Mesenchymal stem cell (in vitro differentiated cells and primary cell): ENCODE results near the gene RAB11FIP4.

Experiments
- DNase-seq: peaks from one replicate; pipeline ENCODE4 v3.0.0-alpha.2; 2013
- H2AFZ ChIP-seq: one replicate; pipeline ENCODE4 v1.6.1; 2013; ENCODE audit warnings: low read depth, mild to moderate bottlenecking, control low read depth, inconsistent platforms, low read length, moderate library complexity
- H2AK5ac ChIP-seq: 2 replicates; pipeline ENCODE4 v1.6.1; 2013; ENCODE audit warnings: low read length, moderate library complexity, mild to moderate bottlenecking, inconsistent platforms; ENCODE audit not compliant: severe bottlenecking
- H2BK120ac ChIP-seq: one replicate; pipeline ENCODE4 v1.6.1; 2013; ENCODE audit warnings: low read depth, mild to moderate bottlenecking, inconsistent platforms, low read length, moderate library complexity
- H2BK12ac ChIP-seq, 2 experiments: one replicate each; pipeline ENCODE4 v1.6.1; 2013; ENCODE audit warnings: inconsistent platforms in 2 of 2, low read length in 2 of 2, mild to moderate bottlenecking in 2 of 2, moderate library complexity in 2 of 2, control low read depth in 1 of 2
- H2BK15ac ChIP-seq: one replicate; pipeline ENCODE4 v1.6.1; 2013; ENCODE audit warnings: mild to moderate bottlenecking, low read depth, inconsistent platforms; ENCODE audit not compliant: poor library complexity, severe bottlenecking
- H2BK5ac ChIP-seq: 2 replicates; pipeline ENCODE4 v1.6.1; 2013; ENCODE audit warnings: low read depth, mild to moderate bottlenecking, low read length, control low read depth, inconsistent platforms; ENCODE audit not compliant: poor library complexity, severe bottlenecking
- H3K14ac ChIP-seq, 2 experiments: one replicate each; pipeline ENCODE4 v1.6.1; 2013; ENCODE audit warnings: inconsistent platforms in 2 of 2, low read length in 2 of 2, control low read depth in 1 of 2, mild to moderate bottlenecking in 1 of 2, moderate library complexity in 1 of 2
- H3K18ac ChIP-seq, 2 experiments: one replicate each; pipeline ENCODE4 v1.6.1; 2013; ENCODE audit warnings: inconsistent platforms in 2 of 2, low read length in 2 of 2, control low read depth in 1 of 2, low read depth in 1 of 2, mild to moderate bottlenecking in 1 of 2
- H3K23ac ChIP-seq, 2 experiments: one replicate each; pipeline ENCODE4 v1.6.1; 2013; ENCODE audit warnings: inconsistent platforms in 2 of 2, low read length in 2 of 2, mild to moderate bottlenecking in 2 of 2, moderate library complexity in 2 of 2, control low read depth in 1 of 2
- H3K27ac ChIP-seq: 2 replicates; pipeline ENCODE4 v1.5.1; 2013; ENCODE audit warnings: mild to moderate bottlenecking, moderate library complexity, low read length, control low read depth, inconsistent platforms; ENCODE audit not compliant: poor library complexity, severe bottlenecking
- H3K27me3 ChIP-seq, 2 experiments: 2 replicates each; pipeline versions ENCODE4 v1.6.1 to v1.7.0; 2013; ENCODE audit warnings: low read length in 2 of 2, mild to moderate bottlenecking in 2 of 2, moderate library complexity in 2 of 2, control low read depth in 1 of 2, inconsistent platforms in 1 of 2; ENCODE audit not compliant: control insufficient read depth in 1 of 2, insufficient read depth in 1 of 2
- H3K36me3 ChIP-seq, 2 experiments: 2 replicates each; pipeline versions ENCODE4 v1.6.1 to v1.7.0; 2013; ENCODE audit warnings: low read length in 2 of 2, control low read depth in 1 of 2, inconsistent platforms in 1 of 2, low read depth in 1 of 2, mild to moderate bottlenecking in 1 of 2; ENCODE audit not compliant: insufficient read depth in 2 of 2, control insufficient read depth in 1 of 2
- H3K4ac ChIP-seq, 2 experiments: one replicate each; pipeline ENCODE4 v1.6.1; 2013; ENCODE audit warnings: inconsistent platforms in 2 of 2, low read length in 2 of 2, mild to moderate bottlenecking in 2 of 2, moderate library complexity in 2 of 2, control low read depth in 1 of 2, low read depth in 1 of 2
- H3K4me1 ChIP-seq: 2 replicates; pipeline ENCODE4 v1.6.1; 2013; ENCODE audit warnings: low read depth, low read length, control low read depth; ENCODE audit not compliant: control insufficient read depth, insufficient read depth
- H3K4me2 ChIP-seq: 2 replicates; pipeline ENCODE4 v1.6.1; 2013; ENCODE audit warnings: low read length, mild to moderate bottlenecking, inconsistent platforms; ENCODE audit not compliant: poor library complexity, severe bottlenecking
- H3K4me3 ChIP-seq, 2 experiments: 2 replicates each; pipeline versions ENCODE4 v1.5.1 to v1.7.0; 2013; ENCODE audit warnings: low read length in 2 of 2, mild to moderate bottlenecking in 2 of 2, control low read depth in 1 of 2, low read depth in 1 of 2; ENCODE audit not compliant: insufficient read depth in 1 of 2
- H3K79me1 ChIP-seq: replicated peaks from 2 replicates; pipeline ENCODE4 v1.6.1; 2013; ENCODE audit warnings: mild to moderate bottlenecking, control low read depth, low read length, inconsistent platforms; ENCODE audit not compliant: poor library complexity, severe bottlenecking
- H3K9ac ChIP-seq: 2 replicates; pipeline ENCODE4 v1.7.0; 2013; ENCODE audit warnings: mild to moderate bottlenecking, low read length, moderate library complexity
- H3K9me3 ChIP-seq: 2 replicates; pipeline ENCODE4 v1.7.0; 2013; ENCODE audit warnings: mild to moderate bottlenecking, low read length; ENCODE audit not compliant: control insufficient read depth
- H4K8ac ChIP-seq: one replicate; pipeline ENCODE4 v1.6.1; 2013; ENCODE audit warnings: inconsistent platforms, mild to moderate bottlenecking, low read length, moderate library complexity
- H4K91ac ChIP-seq: one replicate; pipeline ENCODE4 v1.6.1; 2013; ENCODE audit warnings: mild to moderate bottlenecking, low read length, inconsistent platforms
- WGBS: methylation state at CpG from one replicate; pipeline ENCODE4 v1.1.7; 2013; ENCODE audit warnings: mixed read lengths; 5-methylcytosine and 5-hydroxymethylcytosine counted together

The RAB11FIP4 gene

GRCh38 chr17:31550389-31551056 is 159.0 kb downstream of the RAB11FIP4 start:
- no peak overlapping the region for H2BK120ac ChIP-seq
- no peak overlapping the region for H2BK5ac ChIP-seq
- WGBS: 17% methylated on average over 17 of the region's 17 CpGs
- H3K9me3 ChIP-seq: no peaks in the 10 kb centered on the region
- H2BK15ac ChIP-seq: no peak overlapping the region
- H2AK5ac ChIP-seq: no peak overlapping the region
- H3K23ac ChIP-seq: no peak overlapping the region
- no peaks in the 10 kb centered on the region for H3K27me3 ChIP-seq
- H3K27ac ChIP-seq: no peak overlapping the region
- peak overlapping the region; percentile 19 for H4K8ac ChIP-seq
- H3K79me1 ChIP-seq: no peaks in the 10 kb centered on the region
- H3K4me1 ChIP-seq: peaks cover 6% of the 10 kb centered on the region
- no peak overlapping the region for H2AFZ ChIP-seq
- H3K9ac ChIP-seq: peak overlapping the region; percentile 93
- H3K4me2 ChIP-seq: peak overlapping the region; percentile 61
- H3K14ac ChIP-seq: no peak overlapping the region
- no peaks in the 10 kb centered on the region for H3K36me3 ChIP-seq
- no peak overlapping the region for H4K91ac ChIP-seq
- H3K4me3 ChIP-seq: peak overlapping the region; percentile 49 to 82
- H3K4ac ChIP-seq: no peak overlapping the region
- H3K18ac ChIP-seq: no peak overlapping the region
- peak; percentile 56 for DNase-seq
- peak overlapping the region in 1 of 2 experiments; percentile 47 for H2BK12ac ChIP-seq

- Histone ChIP-seq H2BK15ac (no peak overlapping the region), H2AK5ac (no peak overlapping the region), H4K8ac (no peak overlapping the region), H3K4ac (no peak overlapping the region), H3K4me1 (peaks cover 6% of the 10 kb centered on the region), H3K9ac (no peak overlapping the region), H3K23ac (no peak overlapping the region), H3K79me1 (no peaks in the 10 kb centered on the region), H3K9me3 (no peaks in the 10 kb centered on the region), H2AFZ (no peak overlapping the region), H4K91ac (no peak overlapping the region), H3K4me3 (no peak overlapping the region), H3K36me3 (no peaks in the 10 kb centered on the region), H3K27ac (no peak overlapping the region), H2BK5ac (no peak overlapping the region), H3K4me2 (no peak overlapping the region), H3K18ac (no peak overlapping the region), H3K14ac (no peak overlapping the region), H2BK12ac (no peak overlapping the region), H3K27me3 (no peaks in the 10 kb centered on the region), H2BK120ac (no peak overlapping the region)
- DNase-seq: no peak
- 89% methylated on average over 2 of the region's 3 CpGs for WGBS
These were observed 161.1 kb downstream of the RAB11FIP4 start for GRCh38 chr17:31552568-31552967.

- H3K4me2 ChIP-seq: no peak overlapping the region
- H3K36me3 ChIP-seq: no peaks in the 10 kb centered on the region
- no peak overlapping the region for H4K91ac ChIP-seq
- DNase-seq: no peak
- no peak overlapping the region for H3K18ac ChIP-seq
- H2BK5ac ChIP-seq: no peak overlapping the region
- peak overlapping the region; percentile 63 for H2AK5ac ChIP-seq
- no peak overlapping the region for H2AFZ ChIP-seq
- no peak overlapping the region for H3K27ac ChIP-seq
- H3K4ac ChIP-seq: no peak overlapping the region
- H2BK15ac ChIP-seq: no peak overlapping the region
- 93% methylated on average over 5 of the region's 5 CpGs for WGBS
- H2BK120ac ChIP-seq: no peak overlapping the region
- no peak overlapping the region for H3K23ac ChIP-seq
- H3K79me1 ChIP-seq: no peaks in the 10 kb centered on the region
- peak overlapping the region in 1 of 2 experiments; percentile 15 for H2BK12ac ChIP-seq
- H3K9ac ChIP-seq: no peak overlapping the region
- no peaks in the 10 kb centered on the region for H3K27me3 ChIP-seq
- H3K14ac ChIP-seq: no peak overlapping the region
- peaks cover 9% of the 10 kb centered on the region for H3K4me1 ChIP-seq
- no peaks in the 10 kb centered on the region for H3K9me3 ChIP-seq
- no peak overlapping the region for H3K4me3 ChIP-seq
- H4K8ac ChIP-seq: no peak overlapping the region
These were observed 162.0 kb downstream of the RAB11FIP4 start for GRCh38 chr17:31553506-31553905.

- Histone ChIP-seq H2AFZ (no peak overlapping the region), H2BK15ac (no peak overlapping the region), H3K27me3 (no peaks in the 10 kb centered on the region), H4K91ac (no peak overlapping the region), H2BK120ac (no peak overlapping the region), H3K79me1 (no peaks in the 10 kb centered on the region), H3K27ac (no peak overlapping the region), H3K14ac (no peak overlapping the region), H3K23ac (no peak overlapping the region), H3K36me3 (no peaks in the 10 kb centered on the region), H3K4ac (no peak overlapping the region), H4K8ac (no peak overlapping the region), H3K4me1 (peaks cover 9% of the 10 kb centered on the region), H3K9ac (peak overlapping the region; percentile 19), H3K18ac (no peak overlapping the region), H2BK5ac (no peak overlapping the region), H3K4me2 (no peak overlapping the region), H3K4me3 (no peak overlapping the region), H2AK5ac (no peak overlapping the region), H2BK12ac (no peak overlapping the region), H3K9me3 (no peaks in the 10 kb centered on the region)
- no peak for DNase-seq
- WGBS: 27% methylated on average over 1 of the region's 1 CpG
These were observed 163.5 kb downstream of the RAB11FIP4 start for GRCh38 chr17:31554930-31555329.
